GM18861 (cell line): ENCODE measurements around the gene FRMD6.

Experiments
- ATAC-seq: cut with Tn5 transposase; IDR thresholded peaks from one replicate; pipeline ENCODE4 v1.9.1; 2021; ENCODE audit not compliant: unreplicated experiment

Gene FRMD6

DNA sequence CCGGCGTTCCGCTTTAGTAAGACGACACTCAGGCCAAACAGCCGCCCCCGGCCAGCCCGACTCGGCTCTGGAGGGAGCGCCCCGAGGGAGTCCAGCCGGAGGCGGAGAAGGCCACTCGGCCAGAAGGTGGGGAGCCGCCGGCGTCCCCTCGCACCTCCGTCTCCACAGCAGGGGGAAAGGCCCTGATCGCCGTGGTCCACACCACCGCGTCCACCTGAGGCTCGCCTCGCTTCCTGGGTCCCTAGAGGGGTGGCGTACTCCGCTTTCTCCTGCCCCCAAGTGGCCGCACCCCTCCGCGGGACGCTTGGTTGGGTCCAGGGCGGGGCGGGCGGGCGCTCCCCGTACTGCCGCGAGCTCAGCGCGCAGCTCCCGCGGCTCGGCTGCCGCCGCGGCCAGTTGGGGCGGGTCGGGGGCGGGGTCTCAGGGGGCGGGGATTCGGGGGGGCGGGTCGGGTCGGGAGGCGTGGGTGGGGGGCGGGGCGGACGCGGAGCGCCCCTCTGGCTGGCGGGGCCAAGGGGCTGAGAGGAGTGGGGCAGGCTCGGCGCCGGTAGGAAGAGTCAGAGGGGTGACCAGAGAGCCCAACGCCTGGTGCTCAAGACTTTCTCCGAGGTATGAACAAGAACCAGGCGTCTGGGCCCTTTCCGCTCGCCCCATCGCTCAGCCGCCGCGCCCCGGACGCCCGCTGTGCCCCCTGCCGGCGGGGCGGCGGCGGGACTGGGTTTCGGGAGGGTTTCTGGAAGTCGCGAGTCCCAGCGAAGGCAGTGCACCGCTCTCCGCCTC is at the start of gene FRMD6:
FRMD6 (plus strand) TSS at position 523 of the 780 bp plus-strand sequence. CDS start 37,927 bp downstream, outside the sequence.
- peak; percentile 60 for ATAC-seq

DNA sequence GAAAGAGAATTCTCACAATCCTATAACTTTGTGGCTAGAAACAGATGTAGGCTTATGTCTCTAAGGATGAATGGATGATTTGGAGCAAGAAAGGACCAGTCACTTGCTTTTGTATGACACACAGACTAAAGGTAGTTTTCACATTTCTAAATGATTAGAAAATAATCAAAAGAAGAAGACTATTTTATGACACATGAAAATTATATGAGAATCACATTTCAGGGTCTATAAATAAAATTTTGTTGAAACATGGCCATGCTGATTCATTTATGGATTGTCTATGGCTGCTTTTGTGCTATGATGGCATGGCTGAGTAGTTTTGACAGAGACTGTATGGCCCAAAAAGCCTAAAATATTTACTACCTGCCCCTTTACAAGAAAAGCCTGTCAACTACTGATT is 49.4 kb upstream of the FRMD6 start:
- no peak for ATAC-seq

DNA sequence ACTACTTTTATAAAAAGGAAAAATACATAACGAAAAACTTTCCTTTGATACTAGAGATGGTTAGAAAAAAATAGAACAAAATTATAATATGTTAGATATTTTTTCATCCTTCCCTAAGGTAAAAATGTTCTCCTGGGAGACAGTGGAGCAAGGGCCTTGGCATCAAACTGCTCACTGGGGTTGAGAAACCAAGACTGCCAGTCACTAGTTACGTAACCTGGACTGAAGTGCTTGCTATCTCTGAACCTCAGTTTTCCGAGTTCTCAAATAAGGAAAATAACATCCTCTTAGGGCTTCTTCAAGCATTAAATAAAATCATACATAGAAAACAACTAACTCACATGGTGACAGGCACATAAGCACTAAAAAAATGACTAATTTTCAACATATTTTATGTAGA is 48.2 kb upstream of the FRMD6 start:
- ATAC-seq = no peak

DNA sequence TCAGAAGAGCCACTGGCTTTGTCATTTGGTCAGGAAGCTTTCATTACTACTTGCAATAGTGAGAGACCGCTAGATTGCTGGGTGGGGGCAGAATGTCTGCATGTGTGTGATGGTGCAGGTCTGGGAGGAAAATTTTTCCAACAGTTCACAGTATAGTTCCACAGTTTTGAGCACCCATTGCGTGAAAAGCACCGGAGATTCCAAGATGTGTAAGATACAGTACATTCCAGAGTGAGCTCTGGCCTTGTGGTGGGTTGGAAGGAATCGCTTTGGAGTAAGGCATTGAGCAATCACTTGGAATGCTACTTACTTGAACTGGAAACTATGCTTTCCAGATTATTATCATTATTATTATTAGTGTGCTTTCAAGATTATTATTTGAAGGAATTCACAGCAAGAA is 47.6 kb upstream of the FRMD6 start:
- no peak for ATAC-seq

DNA sequence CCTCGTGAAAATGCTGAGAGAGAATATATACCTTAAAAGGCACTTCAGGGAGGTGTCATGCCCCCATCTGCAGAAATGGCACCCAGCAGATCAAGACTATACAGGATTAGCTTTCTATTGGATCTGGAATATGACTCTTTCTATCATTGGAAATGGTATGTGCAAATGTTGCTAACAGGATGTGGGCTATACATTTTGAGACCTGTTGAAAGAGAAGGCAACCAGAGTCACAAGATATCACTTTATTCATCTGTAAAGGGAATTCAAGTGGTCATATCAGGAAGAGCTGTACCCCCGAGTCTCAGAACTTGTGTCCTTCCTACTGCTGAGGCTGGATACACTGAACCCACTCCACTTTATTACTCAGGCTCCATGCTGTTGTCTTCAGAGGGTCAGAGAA is 46.1 kb upstream of the FRMD6 start:
- ATAC-seq = no peak

DNA sequence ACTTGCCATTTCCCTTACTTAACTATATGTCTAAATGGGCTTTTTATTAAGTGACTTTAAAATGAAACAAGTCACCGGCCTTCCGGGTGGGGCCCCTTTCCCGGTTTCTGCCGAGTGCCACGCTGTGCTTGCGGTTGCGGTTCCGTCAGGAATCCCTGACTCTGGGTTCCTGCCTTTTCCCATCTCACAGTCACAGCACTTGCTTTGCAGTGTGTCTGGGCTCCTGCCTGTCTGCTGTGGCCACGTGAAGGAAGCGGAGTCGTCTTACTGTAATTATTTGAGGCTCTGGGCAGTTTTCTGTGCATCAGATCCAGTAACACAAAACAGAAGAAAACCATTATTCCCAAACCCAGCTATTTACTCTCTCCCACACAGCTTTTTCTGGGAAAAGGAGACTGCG is 44.0 kb upstream of the FRMD6 start:
- no peak for ATAC-seq

DNA sequence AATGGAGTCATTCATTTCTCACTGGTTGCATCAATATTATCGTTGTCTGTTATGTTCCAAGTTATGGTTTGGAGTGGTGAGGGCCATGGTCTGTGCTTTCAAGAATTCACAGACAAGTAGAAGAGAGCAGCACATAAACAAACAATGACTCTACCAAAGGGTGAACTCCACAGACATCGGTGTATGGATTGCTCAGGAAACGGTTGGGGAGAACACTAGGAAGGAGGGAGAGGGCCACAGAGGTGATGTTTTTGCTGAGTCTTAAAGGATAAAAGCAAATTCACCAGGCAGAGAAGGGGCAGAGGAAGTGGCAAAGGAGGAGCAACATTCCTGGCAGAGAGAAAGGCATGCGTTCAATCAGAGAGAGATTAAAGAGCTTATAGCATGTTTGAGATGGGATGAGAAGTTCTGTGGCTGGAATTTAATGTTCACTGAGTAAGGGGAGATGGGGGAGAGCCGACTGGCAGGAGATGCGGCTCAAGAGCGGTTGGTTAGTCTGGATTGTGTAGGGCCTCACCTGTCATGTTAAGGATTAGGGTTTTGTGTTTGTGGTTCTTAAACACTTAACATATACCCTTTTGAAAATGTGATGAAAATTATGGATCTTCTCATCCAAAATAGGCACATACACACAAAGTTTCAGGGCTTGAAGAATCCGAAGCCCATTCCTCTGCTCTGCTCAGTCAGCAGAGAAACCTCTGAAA is 42.3 kb upstream of the FRMD6 start:
- ATAC-seq = no peak

DNA sequence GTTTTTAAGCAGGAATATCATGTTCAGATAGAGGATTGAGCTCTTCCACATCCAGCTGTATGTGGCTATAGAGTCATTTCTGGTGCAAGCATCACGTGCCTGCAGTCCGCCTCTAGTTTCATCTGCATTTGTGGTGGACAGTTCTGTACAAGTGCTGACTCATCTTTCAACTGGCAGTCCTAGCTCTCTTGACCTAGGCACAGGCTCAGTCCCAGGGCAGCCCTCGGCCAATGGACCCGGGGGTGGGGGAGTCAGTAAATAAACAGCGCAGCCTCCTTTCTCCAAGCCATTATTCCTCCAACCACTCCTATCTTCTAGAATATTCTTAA is 41.8 kb upstream of the FRMD6 start:
- peak; percentile 82 for ATAC-seq

DNA sequence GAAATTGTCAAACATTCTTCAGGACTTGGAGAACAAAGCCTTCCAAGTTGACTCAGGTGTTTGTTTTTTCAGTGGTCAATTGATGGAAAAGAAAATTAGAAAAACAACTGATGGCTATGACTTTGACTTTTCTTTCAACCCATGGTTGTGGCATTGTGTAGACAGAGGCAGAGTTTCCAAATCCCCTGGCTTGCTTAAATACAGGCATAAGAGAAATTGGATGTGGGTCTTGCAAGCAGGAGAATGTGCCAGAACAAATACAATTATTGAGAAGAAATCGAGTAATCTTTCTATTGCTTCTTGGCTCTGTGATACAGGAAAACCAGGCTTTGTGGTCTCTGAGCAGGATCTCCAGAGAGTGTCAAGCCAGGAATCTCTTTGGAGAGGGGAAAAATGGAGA is 40.9 kb upstream of the FRMD6 start:
- no peak for ATAC-seq

DNA sequence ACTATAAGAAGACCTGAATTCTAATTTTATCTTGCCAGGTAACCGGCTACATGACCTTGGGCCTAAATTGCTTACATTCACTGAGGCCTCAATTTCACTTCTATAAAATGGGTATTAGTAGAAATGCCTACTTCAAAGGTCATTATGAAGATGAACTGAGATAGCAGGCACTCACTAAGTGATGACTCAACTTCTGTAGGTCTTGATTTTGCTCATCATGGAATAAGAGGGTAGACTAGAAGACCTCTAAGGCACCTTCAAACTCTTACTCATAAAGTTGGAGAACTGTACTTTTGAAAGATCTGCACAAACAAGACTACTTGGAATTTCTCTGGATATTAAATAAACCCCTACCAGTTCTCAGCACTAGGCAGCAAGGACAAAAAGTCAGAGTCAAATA is 39.3 kb upstream of the FRMD6 start:
- ATAC-seq = no peak

DNA sequence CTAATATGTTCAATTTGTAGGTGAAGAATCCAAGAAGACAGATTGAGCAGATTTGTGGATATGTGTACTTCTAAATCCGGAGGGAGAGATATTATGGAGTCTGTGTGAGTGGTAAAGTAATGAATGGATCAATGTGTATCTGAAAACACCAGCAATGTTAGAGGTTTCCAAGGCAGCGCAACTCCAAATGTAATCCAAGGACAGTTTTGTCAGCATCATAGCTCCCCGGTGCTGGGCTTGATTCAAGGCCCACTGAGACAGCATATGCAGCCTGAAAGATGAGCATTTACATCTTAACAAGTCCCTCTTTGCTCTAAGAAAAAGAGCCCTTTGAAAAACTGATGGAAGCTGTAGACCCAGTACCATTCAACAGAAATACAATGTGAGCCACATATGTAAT is 38.3 kb upstream of the FRMD6 start:
- no peak for ATAC-seq

DNA sequence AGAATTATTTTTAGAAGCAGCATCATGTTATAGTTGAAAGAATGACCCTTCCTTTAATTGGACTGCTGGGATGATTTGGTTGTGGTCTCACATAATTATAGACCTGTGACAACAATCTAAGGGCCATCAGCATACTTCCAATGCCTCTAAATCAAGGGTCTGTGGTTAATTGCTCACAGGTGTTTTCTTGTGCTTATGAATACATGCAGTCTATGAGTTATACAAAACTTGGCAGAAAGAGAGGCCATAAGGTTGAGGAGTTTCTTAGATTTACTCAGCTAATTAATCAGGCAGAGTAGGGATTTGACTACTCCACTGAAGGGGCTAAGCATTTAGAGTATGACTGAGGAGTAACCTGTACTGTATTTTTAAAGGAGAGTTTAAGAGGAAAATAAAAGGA is 37.0 kb upstream of the FRMD6 start:
- ATAC-seq = no peak

DNA sequence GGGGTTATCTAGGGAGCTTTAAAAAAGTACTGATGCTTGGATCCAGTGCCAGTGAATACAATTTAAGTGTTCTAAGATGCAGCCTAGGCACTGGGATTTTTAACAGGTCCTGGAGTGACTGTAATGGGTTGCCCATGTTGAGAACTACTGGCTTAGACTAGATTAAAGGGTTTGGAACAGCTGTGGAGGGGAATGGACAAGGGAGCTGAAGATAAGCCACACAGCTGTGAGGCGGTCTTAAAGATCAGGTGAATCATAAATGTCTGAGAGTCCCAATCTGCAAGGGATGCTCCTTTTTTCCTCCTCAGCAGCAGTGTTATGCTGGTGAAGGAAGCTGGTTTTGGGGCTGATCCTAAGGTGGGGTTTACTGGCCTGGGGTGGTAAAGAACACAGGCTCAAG is 35.5 kb upstream of the FRMD6 start:
- ATAC-seq = no peak

DNA sequence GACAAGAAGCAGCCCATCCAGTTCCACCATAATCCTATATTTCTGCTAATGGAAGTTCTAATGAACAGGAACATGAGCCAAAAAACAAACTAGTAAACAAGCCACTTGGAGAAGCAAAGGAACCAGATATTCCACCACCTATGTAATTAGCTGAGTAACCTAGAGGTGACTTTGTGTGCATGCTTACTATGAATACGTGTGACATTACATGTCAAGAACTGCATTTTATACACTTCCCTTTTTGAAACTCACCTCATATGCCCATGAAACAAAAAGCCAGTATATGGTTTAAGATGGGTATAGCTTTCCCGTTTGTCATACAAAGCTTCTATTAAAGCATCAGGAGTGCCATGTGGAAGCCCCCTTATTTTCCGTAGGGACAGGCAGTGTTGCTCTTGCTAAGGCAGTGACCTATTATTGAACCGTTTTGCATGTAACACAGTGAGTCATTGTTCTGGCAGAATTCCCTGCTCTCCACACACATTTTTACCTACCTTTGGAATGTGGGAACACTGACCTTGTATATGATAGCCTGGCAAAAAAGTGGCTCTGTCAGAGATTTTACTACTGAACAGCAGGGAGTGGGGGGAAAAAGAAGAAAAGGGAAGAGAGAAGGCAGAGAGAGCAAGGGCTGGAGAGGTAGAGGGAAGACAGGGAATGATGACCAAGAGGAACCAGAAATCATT is 34.8 kb upstream of the FRMD6 start:
- no peak for ATAC-seq

DNA sequence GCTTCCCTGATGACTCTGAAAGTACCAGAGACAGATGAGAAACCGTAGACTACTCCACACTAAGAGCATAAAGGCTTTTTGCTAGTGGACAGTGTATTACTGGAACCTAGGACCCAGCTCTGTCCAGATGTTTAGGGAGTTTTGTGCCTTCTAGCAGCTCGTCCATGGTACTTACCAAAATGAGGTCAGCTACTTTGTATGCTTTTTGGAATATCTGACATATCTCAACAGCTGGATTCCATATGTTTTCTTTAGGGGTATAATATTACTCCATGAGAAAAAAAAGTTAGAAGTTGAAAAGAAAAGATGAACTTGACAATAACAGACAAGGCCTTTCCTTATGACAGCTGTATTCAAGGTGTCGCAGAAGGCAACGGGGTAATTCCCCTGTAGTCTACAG is 32.1 kb upstream of the FRMD6 start:
- ATAC-seq = no peak

DNA sequence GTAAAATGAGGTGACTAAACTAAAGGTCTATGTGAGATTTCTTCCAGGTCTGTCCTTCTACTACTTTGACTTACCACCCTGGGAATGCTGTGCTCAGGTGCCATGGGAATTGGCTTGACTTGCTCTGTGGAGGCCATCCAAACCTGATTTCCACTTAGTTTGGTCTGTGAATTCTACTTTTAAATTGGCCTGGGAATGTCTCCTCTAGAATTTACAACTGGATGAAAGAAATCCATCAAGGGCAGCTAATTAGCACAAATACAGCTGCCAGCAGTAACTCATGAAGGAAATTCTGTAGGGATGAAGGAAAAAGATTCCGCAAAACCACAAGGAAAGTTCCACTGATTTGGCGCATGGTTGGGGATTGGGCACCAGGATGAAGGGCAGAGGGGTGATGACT is 31.7 kb upstream of the FRMD6 start:
- ATAC-seq = no peak

DNA sequence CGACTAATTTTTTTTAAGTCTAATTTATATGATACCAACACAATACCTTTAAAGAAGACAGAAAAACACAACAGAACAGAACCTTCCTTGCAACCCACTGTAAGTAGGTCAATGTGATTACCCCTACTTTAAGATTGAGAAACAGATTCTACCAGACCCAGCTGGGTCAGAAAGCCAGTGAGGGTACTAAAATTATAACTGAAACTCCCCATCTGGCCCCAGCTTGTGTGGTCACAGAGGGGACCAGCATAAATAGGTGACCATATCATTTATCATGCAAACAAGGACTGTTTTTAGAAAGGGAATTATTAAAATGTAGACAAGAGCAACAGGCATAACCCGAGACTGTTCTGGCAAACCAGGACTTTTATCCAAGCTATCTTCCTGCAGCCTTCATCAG is 30.1 kb upstream of the FRMD6 start:
- no peak for ATAC-seq

DNA sequence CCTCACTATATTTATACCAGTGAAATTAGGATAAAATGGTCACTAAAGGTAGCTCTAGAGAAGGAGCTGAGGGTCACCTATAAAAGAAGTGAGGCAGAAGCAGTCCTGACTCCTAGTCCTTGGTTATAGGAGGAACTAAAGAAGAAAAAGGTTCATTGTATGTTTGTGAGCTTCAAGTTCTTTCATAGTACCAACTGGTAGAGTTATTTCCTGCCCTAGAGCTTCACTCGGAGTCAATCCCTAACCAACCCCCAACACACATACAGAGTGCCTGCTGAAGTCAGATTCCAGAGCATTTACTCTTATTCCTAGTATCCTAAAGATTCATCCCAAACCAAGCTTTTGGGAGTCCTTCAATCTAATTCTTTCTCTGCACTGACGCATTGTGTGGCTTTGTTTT is 29.3 kb upstream of the FRMD6 start:
- no peak for ATAC-seq

DNA sequence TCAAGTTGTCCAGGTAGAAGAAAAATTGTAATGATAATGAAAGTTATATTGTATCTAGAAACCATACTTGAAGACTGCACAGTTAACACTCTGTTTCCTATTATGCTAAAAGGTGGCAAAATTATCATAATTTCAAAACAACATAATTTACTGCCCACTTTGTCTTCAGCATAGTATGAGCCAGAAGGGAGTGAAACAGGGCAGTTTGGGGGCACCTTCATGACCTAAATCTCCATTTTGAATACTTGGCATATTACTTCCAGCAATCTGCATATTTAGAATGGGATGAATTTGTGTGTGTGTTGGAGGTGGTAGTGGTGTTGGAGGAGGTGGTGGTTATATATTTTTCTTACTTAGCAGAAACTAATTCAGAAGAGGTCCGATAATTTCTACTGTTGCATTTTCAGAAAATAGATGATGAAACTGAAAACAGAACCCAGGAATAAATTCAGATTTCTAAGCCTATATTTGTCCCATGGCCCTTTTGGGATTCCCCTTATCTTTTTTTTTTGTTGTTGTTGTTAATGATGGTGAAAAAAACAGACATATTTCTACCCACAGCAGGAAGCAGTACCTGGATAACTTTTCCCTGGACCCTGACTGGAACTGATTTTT is 26.6 kb upstream of the FRMD6 start:
- ATAC-seq = no peak

DNA sequence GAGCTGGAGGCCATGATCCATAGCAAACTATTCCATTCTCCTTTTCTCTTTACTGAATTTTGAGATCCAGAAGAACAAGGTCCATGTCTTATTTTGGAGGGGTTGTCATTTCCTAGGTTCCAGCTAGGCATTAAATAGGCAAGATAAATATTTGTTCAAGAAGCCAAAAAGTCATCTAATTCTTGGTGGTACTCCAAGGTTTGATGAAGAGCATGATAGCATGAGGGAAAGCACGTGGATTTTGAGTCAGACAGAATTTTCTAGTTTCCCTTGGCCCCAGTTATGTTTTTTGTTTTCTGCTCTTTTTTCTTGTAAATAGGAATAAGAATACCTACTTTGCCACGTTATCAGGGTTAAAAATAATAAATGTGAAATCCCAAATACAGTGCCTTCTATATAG is 25.5 kb upstream of the FRMD6 start:
- ATAC-seq = no peak

DNA sequence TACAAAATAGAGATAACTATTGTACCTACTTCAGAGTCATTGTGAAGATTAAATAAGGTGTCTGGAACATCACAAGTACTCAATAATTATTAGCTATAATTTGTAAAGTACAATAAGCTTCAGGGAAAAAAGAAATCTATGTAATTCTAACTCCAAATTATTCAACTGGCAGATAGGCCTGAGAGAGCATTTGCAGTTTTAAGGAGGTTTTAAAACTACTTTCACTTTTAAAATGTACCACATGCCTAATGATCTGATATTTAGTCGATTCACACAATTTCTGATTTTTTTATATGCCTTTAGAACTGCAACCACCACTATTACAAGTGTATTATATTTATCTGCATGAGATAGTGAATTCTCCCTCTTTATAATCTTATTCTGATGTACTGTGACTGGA is 24.9 kb upstream of the FRMD6 start:
- no peak for ATAC-seq

DNA sequence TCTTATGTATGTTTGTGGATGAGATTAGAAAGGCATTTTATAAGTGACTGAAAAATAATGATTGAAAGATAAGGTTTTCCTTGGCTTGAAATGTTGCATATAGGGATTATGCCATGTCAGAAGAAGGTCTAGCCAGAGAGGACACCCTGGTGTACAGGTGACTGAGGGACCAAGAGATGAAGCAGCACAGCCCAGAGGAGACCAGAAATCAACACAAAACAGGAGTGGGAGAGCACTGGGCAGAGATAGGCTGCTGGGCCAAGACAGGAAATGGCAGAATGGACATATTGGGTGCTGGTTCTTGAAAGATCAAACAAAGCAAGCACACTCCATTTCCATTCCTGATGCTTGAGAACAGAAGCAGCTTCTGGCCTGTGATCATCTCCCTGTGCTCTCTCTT is 24.4 kb upstream of the FRMD6 start:
- no peak for ATAC-seq
